Psoas muscle (tissue), 8 donors: ENCODE measurements around the gene TGFA. TPM values are rescaled to one million over a fixed set of nuclear protein-coding genes. Genes with fewer than 3 reads are reported as not detected.

ENCODE experiments used
- ATAC-seq, 4 donors: fragments of 200-7000 bp; cut with Tn5 transposase; one replicate each; pipeline ENCODE4 v1.9.1; 2020; ENCODE audit warnings: moderate library complexity in 3 of 4, mild to moderate bottlenecking in 2 of 4
- DNase-seq, 2 donors: peaks; one replicate each; pipeline ENCODE4 v3.0.0-alpha.2; 2020
- H3K27ac ChIP-seq: fragments of 200-600 bp; one replicate; pipeline ENCODE4 v1.8.0; 2022
- H3K27me3 ChIP-seq, 3 donors: fragments of 200-600 bp in 1 of 3; one replicate each; pipeline versions ENCODE4 v1.6.1 to v1.8.0; 2013 to 2022; ENCODE audit warnings: low read length in 2 of 3, mild to moderate bottlenecking in 2 of 3, moderate library complexity in 1 of 3; ENCODE audit not compliant: insufficient read depth in 3 of 3
- H3K36me3 ChIP-seq, 2 donors: fragments of 200-600 bp in 1 of 2; one replicate each; pipeline versions ENCODE4 v1.6.1 to v1.8.0; 2013 to 2022; ENCODE audit warnings: low read depth in 1 of 2, mild to moderate bottlenecking in 1 of 2, moderate library complexity in 1 of 2; ENCODE audit not compliant: insufficient read depth in 1 of 2
- H3K4me1 ChIP-seq: fragments of 200-600 bp; one replicate; pipeline ENCODE4 v1.8.0; 2022
- H3K4me3 ChIP-seq: fragments of 200-600 bp; one replicate; pipeline ENCODE4 v1.8.0; 2022; ENCODE audit warnings: mild to moderate bottlenecking
- H3K9me3 ChIP-seq: fragments of 200-600 bp; one replicate; pipeline ENCODE4 v1.8.0; 2022
- CTCF ChIP-seq: fragments of 200-600 bp; IDR thresholded peaks from one replicate; pipeline ENCODE4 v1.8.0; 2022; ENCODE audit warnings: antibody characterized with exemption
- WGBS, 3 donors: extraction: QIAGEN DNeasy Blood & Tissue Kit; methylation state at CpG; one replicate each; pipeline versions ENCODE4 v1.1.6 to v1.1.7; 2013; 5-methylcytosine and 5-hydroxymethylcytosine counted together
- intact Hi-C, 2 donors: fragments of 100-400 bp; cut with DNase I; formaldehyde crosslinking; loops; one replicate each; pipeline versions ENCODE4 v1.11.0 to v1.14.2; 2022
- polyA plus RNA-seq, 3 donors: library from polyadenylated mRNA; stranded (reverse); fragments of 200-250 nt; gene quantifications; one replicate each; pipeline ENCODE4 v1.2.3, GENCODE V29; 2013
- total RNA-seq, 4 donors: library from RNA; stranded (reverse); fragmentation: NEBNext Ultra II Directional in 2 of 4; extraction: Animal tissue kit (Norgen Biotek cat#: 25700) in 2 of 4; gene quantifications; one replicate each; pipeline versions ENCODE4 v1.2.1 to v1.2.4, GENCODE V29; 2021 to 2023
- donor health status: healthy with polysubstance abuse.
- donor health status: DM: no; HTN: no; CAD: no; lungs with moderate emphysema.
- donor health status: Bipolar disorder and iron deficiency.
- donor health status: healthy.
- donor health status: DM: yes; HTN: yes; CAD: no.
- donor health status: DM: no; HTN: no; CAD: no.
- donor health status: DM: no; HTN: no; CAD: no.
- donor health status: DM: yes; HTN: yes; CAD: no.

The TGFA gene
- total and polyA plus RNA-seq, 7 donors = 0.03 to 0.39 (median 0.12) TPM

- H3K9me3 ChIP-seq = no peaks in the 10 kb centered on the region
- ATAC-seq (no peak), DNase-seq (no peak)
- no peak overlapping the region for H3K4me3 ChIP-seq
- no peak for TF ChIP-seq CTCF
- H3K4me1 ChIP-seq = no peaks in the 10 kb centered on the region
- H3K27me3 ChIP-seq = no peaks in the 10 kb centered on the region
- intact Hi-C loops = no loop called here
- no peaks in the 10 kb centered on the region for H3K36me3 ChIP-seq
- WGBS, 3 donors = 83 to 90% (median 87%) methylated on average over 1 of the region's 1 CpG
- no peak overlapping the region for H3K27ac ChIP-seq
These were observed 136.6 kb downstream of the TGFA start for GRCh38 chr2:70417011-70417410.

GRCh38 chr2:70412294-70413070 is 141.1 kb downstream of the TGFA start:
- no peak for TF ChIP-seq CTCF
- H3K36me3 ChIP-seq = no peaks in the 10 kb centered on the region
- 53 to 67% (median 65%) methylated on average over 7 of the region's 7 CpGs for WGBS, 3 donors
- H3K27me3 ChIP-seq = no peaks in the 10 kb centered on the region
- H3K9me3 ChIP-seq = no peaks in the 10 kb centered on the region
- DNase-seq (no peak), ATAC-seq (no peak)
- H3K4me3 ChIP-seq = no peak overlapping the region
- intact Hi-C loops = no loop called here
- H3K27ac ChIP-seq = no peak overlapping the region
- H3K4me1 ChIP-seq = no peaks in the 10 kb centered on the region

- Histone ChIP-seq H3K4me1 (no peaks in the 10 kb centered on the region), H3K36me3 (no peaks in the 10 kb centered on the region), H3K9me3 (no peaks in the 10 kb centered on the region), H3K27ac (no peak overlapping the region), H3K4me3 (no peak overlapping the region), H3K27me3 (no peaks in the 10 kb centered on the region)
- DNase-seq (no peak), ATAC-seq (no peak)
- intact Hi-C loops = no loop called here
- WGBS, 3 donors = 38 to 53% (median 48%) methylated on average over 6 of the region's 6 CpGs
- no peak for TF ChIP-seq CTCF
These were observed 142.0 kb downstream of the TGFA start for GRCh38 chr2:70411483-70412125.

GRCh38 chr2:70403267-70404053 is 150.2 kb downstream of the TGFA start:
- H3K4me3 ChIP-seq = no peak overlapping the region
- no peaks in the 10 kb centered on the region for H3K27me3 ChIP-seq
- no peaks in the 10 kb centered on the region for H3K9me3 ChIP-seq
- intact Hi-C loops = no loop called here
- no peaks in the 10 kb centered on the region for H3K36me3 ChIP-seq
- 66 to 67% (median 66%) methylated on average over 8 of the region's 8 CpGs for WGBS, 3 donors
- H3K4me1 ChIP-seq = no peaks in the 10 kb centered on the region
- ATAC-seq (no peak), DNase-seq (no peak)
- no peak overlapping the region for H3K27ac ChIP-seq
- no peak for TF ChIP-seq CTCF
